CD4-positive, alpha-beta T cell treated with Interleukin-17A for 4 hours (primary cell): ENCODE results near the gene SV2A.

Experiments used
- DNase-seq: peaks from one replicate; pipeline ENCODE4 v3.0.0-alpha.2; 2020; ENCODE audit warnings: mixed read lengths

Gene SV2A

DNA sequence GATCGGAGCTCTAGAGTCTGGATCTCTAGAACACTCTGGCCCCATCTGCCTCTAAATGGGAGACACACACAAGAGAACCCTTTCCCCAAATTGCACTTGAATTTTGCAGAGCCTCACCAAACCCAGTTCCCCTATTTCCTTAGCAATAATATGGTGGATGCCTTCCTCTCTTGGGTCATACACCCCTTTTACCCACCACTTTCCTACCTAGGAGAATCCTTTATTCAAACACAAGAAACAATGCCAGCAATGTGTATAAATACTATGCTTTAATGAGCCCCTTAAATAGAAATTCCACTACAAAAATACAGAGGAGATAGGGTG lies 10.7 kb upstream of the SV2A start:
- DNase-seq: no peak

DNA sequence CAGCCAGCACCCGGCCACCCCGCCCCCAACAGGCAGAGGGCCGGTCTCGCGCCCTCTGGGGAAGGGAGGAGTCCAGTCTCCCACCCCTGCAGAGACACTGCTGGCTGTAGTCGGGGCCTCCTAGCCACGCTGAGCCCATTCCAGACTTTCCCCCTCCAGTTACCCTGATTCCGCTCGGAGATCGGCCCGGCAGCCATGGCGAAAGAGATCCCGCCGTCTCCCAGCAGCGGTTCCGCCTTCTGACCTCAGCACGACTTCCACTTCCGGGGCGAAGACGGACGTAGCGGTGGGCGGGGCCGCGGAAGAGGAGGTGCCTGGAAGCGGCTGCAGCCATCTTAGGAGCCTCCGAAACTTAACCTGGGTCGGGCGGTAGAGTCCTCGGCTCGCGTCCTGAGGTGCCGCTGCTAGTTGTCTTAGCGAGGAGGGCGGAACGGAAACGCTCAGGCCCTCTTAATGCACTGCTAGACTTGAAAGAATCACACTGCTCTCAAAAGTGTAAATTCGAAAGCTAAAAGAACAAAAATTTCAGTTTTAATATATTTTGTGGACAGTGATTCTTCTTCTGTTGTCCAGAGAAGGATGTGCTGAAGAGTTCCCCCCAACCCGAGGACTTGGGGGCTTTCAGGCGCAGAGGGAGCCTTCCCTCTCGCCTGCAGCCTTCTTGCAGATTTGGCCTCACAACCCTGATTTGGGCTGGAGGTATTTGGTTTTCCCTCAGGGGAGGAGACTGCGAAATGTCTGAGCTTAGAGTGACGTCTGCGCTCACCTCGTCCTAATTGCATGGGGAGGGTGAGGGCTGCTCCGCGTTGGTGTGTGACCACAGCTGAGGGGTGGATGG lies 10.1 kb upstream of the SV2A start, which contains the start of gene SF3B4:
Gene SF3B4, minus strand, starts transcription at position 241 of the 838 bp plus-strand sequence. Its CDS starts 44 bp downstream, at position 197.
- DNase-seq: peak; percentile 97

DNA sequence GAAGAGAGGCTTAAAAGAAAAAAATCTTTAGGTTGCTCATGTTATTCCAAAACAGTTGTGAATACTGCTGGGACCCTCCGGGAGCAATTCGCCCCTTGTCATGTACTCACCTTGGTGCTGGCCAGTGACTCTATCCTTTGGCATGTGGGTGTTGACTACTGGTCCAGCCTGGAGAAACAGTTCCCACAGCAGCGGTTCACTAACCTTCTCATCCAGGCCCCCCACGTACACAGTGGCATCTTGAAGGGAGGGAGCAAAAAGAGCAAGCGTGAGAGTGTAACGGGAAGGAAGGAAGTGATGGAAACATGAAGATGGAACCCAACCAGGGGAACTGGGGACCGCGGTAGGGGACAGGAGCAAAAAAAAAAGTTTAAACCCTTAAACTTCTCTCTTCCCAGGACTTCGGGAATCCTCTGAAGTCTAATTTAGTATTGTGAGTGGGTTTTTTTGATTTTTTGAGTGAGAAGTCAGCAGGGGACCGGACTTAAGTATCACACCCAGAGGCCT lies 9.5 kb upstream of the SV2A start:
- no peak for DNase-seq

DNA sequence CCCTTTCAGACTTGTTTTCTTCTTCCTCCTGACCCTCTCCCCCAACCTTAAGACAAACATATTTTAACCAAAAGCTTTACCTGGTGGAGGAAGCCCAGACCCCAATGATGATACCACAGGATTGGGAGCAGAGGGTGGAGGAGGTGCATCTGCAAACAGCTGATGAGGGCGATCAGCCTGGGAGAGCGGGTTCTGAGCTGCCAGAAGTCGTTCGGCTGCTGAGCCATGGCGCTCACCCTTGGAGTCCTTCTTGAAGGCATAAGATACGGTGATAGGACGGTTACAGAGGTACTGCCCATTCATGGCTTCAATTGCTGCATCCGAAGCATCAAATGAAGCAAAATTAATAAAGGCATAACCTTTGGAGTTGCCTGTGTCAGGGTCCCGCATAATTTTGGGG lies 8.7 kb upstream of the SV2A start:
- no peak for DNase-seq

DNA sequence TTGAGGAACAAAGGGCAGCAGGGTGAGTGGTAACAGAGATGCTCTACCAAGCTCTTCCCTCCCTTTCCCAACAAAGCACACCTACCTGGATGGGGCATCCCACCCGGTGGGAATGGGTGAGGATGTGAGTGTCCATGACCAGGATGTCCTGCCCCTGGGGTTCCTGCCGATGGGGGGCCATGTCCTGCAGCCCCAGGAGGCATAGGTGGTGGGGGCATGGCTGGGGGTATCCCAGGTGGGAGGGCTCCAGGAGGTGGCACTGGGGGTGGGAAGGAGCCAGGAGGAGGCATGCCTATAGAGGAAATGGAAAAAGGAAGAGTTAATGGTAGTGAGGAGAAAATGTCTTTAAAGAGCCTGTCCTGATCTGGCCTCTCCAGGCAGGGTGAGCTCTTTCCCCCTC lies 8.1 kb upstream of the SV2A start:
- no peak for DNase-seq

DNA sequence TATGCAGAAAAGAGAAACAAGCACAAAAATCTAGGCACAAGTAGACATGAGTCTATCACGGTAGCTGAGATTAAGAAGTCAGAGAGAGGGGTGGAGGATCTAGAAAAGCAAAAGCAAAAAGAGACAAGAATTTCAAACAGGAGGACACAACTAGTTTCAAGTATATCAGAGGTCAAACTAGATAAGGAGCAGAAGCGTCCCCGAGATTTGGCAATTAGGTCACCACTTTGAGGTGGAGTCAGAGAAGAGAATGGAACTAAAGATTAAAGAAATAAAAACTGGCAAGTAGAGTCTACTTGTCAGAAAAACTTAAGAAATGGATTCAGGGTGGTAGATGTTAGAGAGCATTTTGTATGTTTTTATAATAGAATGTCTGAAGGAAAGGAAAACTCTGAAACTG lies 7.7 kb upstream of the SV2A start:
- no peak for DNase-seq

DNA sequence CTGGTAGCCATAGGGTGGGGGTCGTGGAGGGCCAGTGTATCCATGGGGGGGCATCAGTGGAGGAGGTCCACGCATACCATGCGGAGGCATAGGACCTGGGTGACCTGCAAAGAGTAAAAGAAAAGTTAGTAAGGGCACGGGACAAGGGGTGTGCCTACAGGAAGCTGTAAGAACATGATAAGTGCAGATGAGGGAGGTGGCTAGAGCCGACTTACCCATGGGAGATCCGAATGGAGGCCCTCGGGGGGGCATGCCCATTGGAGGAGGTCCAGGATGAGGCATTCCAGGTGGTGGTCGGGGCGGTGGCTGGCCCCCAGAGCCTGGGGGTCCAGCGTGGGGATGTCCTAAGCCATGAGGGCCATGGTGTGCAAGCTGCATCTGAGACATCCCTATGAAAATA lies 6.0 kb upstream of the SV2A start:
- no peak for DNase-seq

DNA sequence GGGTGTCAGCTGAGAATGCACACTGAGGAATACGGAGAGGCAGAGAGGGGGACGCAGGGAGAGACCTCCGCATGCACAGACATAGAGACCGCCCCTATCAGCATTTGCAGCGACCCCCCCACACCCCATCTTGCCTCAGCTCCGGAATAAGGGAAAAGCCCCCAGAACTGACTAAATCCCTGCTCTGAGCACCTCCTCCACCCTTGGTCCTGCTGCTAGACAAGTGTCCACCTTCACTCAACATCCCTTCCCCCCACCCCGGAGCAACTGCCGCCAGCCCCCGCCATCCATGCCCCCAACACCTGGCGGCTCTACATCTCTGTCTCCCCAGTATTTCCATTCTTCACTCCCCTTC lies 769 bp downstream of the SV2A start:
- DNase-seq: peak; percentile 9

DNA sequence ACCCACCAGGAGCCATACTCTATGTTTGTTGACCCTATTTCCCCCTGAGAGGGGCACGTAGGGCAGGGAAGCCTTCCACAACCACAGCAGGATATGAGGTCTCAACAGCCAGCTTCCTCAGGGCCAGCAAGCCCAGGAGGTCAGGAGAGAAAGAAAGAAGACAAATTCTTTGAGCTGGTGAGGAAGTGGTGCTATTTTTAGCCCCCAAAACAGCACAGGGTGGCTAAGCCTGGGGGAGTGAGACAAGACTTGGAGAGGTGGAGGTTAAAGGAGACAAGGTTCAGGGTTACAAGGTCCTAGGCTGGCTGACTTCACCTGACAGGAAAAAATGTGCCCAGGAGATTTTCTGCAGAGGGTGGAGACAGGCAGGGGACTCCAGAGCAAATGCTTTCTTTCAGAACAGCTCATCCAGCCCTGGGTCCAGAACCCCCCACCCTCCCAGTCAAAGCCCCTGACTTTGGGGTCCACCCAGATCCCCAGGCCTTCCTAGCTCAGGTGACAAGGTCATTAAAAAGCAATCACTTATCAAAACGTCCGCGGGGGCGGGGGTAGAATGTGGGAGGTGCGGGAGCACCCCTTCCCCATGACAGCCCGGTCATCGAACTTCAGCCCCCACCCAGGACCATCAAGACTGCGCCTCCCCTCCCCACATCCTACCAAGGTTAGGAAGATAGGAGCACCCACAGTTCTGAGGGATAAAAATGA lies 1.3 kb downstream of the SV2A start:
- DNase-seq: no peak

DNA sequence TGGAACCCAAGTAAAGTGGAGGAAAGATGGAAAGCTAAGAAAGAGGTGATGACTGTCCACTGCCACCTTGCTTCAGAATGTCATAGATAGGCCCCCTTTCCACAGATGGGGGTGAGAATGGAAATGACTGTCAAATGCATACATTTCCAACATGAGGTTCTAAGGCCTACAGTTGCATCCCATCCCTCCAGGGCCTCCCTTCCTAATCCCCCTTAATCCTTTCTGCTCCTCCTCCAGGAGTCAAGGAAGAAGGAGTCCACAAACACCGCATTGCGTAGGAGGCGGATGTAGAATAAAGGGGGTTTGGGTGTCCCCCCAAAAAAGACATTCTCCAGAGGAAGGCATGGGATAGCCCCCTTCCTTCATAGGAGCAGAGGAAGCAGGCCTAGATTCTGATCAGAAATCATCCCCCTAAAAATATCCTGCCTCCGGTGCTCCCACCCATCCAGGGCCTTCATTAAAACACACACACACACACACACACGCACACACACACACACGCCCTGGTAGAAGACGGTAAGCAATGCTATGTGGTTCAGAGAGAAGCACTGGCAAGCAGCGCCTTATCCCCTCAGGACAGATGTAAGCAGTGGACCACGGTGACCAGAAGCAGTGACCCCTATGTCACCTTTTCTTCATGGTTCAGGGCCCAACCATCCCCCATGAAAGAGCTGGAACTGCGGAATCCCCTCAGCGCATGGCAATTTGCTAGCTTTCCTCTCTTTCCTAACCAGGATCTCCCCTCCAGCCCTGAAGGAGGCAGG lies 2.0 kb downstream of the SV2A start:
- DNase-seq: no peak

DNA sequence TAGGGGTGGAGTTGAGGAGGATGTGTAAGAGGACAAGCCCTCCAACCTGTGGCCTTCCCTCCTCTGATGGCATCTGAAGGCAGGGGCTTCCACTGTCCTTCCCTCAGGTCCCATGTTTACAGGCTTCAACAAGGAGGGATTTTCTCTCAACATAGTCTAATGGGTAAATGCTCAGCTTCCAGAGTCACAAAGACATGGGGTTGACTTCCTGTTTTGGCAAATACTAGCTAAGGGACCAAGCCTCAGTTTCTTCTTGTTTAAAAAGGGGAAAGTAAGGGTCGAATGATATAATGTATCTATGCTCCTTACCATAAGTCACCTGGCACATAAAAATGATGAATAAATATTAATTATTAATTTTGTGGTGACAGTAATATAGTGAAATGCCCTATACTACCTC lies 3.1 kb downstream of the SV2A start:
- no peak for DNase-seq

DNA sequence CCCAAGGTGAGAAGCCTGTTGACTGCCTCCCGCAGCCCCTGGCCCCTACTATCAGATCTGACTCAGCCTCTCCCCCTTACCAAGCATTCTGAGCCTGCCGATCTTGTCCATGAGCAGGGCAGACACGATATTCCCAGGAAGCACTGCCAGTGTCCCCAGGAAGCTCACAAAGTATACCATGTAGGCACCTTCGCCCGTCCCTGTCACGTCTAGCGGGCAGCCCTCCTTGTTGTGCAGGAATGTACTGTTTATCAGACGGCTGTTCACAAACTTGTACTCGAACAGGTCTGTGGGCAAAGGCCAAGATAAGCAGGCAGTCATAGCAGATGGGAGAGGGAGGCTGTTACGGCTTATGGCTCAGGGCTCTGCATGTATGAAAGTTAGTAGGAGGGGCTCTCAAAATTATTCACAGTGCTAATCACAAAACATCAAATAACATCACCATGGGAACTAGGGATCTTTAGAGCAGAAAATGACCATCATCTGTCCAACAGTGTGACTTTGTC lies 11.0 kb downstream of the SV2A start:
- DNase-seq: no peak

DNA sequence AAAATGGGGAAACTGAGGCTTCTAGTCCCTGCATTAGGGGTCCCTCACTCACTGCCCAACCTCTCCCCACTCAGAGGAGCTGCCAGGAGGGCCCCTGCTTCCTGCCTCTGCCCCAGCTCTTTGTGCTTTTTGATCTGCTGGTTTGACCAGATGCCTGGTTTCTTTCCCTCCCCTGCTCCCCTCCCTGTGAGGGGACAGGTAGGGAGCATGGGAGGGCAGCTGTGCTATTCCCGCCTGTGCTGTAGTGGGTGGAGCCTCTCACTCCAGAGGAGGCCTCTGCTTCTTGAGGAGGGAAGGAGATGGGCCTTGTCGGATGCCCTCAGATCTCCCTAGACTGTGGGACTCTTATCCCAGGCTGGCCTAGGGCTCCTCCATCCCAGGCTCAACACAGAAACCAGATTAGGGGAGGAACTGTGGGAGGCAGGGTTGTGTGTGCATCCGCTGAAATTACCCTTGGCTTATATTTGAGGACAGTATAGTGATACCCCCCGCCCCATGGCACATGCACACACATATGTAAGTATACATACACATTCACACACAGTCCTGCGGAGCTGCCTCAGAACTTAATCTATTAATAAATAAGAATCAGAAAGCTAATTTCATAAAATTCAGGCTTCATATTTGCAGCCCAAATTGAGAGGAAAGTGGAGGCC lies 13.7 kb downstream of the SV2A start:
- no peak for DNase-seq

DNA sequence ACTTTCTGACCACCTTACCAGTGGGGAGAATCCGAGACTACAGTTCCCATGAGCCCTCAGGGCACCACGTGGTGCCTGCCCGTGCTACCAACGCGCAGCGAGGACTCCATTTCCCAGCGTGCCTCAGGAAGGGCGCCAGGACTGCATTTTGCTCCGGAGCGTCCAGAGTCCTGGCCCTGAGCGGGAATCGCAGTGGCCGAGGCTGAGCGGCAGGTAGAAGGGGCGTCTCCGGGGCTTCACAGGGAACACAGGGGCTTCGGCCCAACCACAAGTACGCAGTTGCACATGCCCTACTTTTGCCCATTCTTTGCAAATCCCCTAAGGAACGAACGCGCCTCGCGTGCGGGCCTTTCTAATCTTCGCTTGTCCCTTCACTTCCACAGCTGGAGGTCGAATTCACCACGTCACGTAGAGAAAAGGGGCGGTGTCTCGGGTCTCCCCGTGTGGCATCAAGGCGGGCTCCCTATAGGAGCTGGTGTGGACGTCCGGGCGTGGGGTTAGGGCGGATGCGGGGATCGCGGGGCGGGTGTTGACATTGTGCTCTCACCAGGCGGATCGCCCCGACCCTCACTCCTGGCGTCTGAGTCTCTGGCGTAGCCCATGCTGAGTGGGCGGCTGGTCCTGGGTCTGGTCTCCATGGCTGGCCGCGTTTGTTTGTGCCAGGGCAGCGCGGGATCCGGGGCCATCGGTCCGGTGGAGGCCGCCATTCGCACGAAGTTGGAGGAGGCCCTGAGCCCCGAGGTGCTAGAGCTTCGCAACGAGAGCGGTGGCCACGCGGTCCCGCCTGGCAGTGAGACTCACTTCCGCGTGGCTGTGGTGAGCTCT lies 18.0 kb downstream of the SV2A start, which contains the start of gene BOLA1:
Gene BOLA1, plus strand, starts transcription at position 109 of the 825 bp plus-strand sequence. Its CDS starts 492 bp downstream, at position 601.
- DNase-seq: peak; percentile 85

DNA sequence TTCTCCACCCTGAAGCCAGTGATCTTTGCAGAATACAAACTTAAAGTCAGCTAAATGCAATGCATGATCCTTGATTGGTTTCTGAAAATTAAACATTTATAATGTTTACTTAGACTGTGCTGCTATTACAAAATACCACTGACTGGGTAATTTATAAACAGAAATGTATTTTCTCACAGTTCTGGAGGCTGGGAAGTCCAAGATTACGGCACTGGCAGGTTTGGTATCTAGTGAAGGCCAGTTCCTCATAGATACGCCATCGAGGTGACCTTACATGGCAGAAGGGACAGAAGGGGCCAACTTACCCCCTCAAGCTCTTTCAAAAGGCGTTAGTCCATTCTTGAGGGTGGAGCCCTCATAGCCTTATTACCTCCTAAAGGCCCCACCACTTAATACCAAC lies 21.1 kb downstream of the SV2A start:
- no peak for DNase-seq

DNA sequence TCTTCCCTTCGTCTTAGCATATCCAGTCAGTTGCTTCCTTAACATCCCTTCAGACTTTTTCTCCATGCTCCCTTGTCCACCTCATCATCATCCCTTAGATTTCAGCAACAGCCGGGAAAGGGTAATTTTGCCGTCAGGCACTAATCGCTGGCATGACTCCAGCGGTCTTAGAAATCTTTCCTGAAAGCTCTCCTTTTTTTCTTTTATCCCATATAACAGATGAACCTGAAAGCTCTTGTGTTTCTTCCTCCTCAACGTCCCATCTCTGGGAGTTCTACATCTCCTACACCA lies 28.7 kb downstream of the SV2A start:
- DNase-seq: no peak

DNA sequence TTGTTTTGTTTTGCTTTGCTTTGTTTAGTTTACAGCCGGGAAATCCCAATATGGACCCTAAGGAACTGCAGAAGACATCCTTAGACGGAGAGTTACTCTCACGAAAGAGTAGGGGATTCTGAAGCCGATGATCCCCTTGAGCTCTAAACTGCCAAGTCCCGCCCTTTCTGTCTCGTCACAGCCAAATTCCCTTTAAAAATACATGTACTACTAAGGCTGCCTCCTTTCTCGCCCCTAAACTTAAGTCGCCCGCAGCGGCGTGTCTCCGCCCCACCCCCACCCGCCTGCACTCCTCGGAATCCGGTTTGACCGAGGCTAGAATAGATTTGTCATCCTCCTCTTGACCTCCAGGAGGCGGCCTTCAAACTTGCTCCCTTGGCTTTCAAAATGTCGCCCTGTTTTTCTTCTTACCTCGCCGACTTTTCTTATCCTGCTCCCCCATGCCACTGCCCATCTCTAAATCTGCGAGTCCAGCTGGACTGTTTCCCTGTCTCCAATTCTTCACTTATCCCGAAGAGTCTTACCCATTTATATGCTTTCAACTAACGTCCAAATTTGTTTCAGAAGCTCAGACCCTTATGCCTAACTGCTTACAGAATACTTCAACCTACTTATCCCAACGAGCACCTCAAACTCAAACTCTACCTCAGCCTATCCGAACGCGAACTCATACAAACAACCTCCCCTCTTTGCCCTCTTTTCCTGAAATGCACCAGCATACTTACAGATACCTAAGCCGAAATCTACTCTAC lies 29.2 kb downstream of the SV2A start:
- DNase-seq: peak; percentile 77

DNA sequence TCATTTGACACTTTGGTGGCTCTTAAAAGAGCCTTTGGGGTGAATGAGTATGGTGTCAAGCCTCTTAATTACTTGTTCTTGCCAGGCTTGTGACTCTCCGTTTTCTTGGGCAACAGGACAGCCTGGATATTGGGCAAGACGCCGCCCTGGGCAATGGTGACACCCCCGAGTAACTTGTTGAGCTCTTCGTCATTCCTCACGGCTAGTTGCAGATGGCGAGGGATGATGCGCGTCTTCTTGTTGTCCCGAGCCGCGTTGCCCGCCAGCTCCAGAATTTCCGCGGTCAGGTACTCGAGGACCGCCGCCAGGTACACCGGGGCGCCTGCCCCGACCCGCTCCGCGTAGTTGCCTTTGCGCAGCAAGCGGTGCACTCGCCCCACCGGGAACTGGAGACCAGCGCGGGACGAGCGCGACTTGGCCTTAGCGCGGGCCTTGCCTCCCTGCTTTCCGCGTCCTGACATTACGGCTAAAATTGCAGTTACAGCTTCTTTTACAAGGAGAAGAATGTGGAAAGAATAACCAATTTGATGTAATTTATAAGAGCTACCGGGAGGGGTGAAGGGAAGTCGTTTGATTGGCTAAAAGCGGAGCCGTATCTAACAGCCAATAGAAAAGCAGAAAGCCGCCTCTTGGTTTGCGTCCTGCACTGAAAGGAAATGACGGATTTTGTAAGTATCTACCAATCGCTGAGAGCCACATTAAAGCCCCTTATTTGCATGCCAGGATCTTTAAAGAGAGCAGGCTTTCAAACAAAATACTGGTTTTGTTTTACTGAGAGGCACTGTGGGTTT lies 30.0 kb downstream of the SV2A start:
- DNase-seq: peak; percentile 75

DNA sequence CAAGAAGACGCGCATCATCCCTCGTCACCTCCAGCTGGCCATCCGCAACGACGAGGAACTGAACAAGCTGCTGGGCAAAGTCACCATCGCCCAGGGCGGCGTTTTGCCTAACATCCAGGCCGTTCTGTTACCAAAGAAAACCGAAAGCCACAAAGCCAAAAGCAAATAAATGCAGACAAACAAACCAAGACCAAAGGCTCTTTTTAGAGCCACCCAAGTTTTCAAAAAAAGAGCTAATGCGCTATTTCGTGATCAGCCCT lies 30.5 kb downstream of the SV2A start:
- DNase-seq: peak; percentile 27

DNA sequence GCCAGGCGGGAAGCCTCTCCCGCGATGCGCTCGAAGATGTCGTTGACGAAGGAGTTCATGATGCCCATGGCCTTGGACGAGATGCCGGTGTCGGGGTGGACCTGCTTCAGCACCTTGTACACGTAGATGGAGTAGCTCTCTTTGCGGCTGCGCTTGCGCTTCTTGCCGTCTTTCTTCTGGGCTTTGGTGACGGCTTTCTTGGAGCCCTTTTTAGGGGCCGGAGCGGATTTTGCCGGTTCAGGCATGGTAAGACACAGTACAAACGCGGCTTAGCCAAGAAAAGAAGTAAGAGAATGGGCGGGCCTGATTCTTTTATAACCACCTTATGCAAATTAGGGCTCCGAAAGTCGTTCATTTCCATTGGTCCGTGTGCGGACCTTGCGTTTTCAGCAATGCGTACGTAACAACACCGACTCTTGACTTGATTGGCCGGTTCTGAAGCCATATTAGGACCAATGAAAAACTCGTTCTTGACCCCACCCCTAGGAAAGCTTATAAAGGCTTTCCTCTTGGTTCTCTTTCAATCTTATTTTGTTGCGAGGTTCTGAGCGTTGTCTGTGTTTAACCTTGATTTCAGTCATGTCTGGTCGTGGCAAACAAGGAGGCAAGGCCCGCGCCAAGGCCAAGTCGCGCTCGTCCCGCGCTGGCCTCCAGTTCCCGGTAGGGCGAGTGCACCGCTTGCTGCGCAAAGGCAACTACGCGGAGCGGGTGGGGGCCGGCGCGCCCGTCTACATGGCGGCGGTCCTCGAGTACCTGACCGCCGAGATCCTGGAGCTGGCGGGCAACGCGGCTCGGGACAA lies 31.0 kb downstream of the SV2A start:
- DNase-seq: peak; percentile 82
